ENCODE measurements around the gene JADE2.

- TF ChIP-seq, protein P1, sequence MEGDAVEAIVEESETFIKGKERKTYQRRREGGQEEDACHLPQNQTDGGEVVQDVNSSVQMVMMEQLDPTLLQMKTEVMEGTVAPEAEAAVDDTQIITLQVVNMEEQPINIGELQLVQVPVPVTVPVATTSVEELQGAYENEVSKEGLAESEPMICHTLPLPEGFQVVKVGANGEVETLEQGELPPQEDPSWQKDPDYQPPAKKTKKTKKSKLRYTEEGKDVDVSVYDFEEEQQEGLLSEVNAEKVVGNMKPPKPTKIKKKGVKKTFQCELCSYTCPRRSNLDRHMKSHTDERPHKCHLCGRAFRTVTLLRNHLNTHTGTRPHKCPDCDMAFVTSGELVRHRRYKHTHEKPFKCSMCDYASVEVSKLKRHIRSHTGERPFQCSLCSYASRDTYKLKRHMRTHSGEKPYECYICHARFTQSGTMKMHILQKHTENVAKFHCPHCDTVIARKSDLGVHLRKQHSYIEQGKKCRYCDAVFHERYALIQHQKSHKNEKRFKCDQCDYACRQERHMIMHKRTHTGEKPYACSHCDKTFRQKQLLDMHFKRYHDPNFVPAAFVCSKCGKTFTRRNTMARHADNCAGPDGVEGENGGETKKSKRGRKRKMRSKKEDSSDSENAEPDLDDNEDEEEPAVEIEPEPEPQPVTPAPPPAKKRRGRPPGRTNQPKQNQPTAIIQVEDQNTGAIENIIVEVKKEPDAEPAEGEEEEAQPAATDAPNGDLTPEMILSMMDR (IDR thresholded peaks at IDR 0.05; ENCODE audit: poor library complexity), result no peak
- no peak for TF ChIP-seq EZH2phosphoT487 (IDR thresholded peaks at IDR 0.05; ENCODE audit: low read depth, severe bottlenecking, unreplicated experiment)
Observed at GRCh38 chr5:134620634-134621033, 95.2 kb downstream of the JADE2 start.
